Lung (tissue), 12 donors: ENCODE data around the gene PDCD11. TPM values are rescaled to one million over a fixed set of nuclear protein-coding genes. Genes with fewer than 3 reads are reported as not detected.

Source experiments
- ATAC-seq: fragments of 200-7000 bp; cut with Tn5 transposase; one replicate; pipeline ENCODE4 v1.9.1; 2020; ENCODE audit warnings: moderate number of reproducible peaks; ENCODE audit not compliant: insufficient read depth, low FRiP score
- DNase-seq, 3 donors: peaks; one replicate each; pipeline ENCODE4 v3.0.0-alpha.2; 2013 to 2017
- H3K27ac ChIP-seq, 2 donors: one replicate each; pipeline ENCODE4 v1.5.1; 2013; ENCODE audit warnings: mild to moderate bottlenecking in 2 of 2, moderate library complexity in 2 of 2, control low read depth in 1 of 2, inconsistent platforms in 1 of 2, low read depth in 1 of 2, low read length in 1 of 2
- H3K27me3 ChIP-seq, 3 donors: one replicate each; pipeline ENCODE4 v1.5.1; 2013; ENCODE audit warnings: low read length in 2 of 3; ENCODE audit not compliant: control insufficient read depth in 3 of 3, insufficient read depth in 3 of 3
- H3K36me3 ChIP-seq, 4 donors: one replicate each; pipeline ENCODE4 v1.5.1; 2013; ENCODE audit warnings: low read length in 4 of 4, mild to moderate bottlenecking in 1 of 4, moderate library complexity in 1 of 4; ENCODE audit not compliant: control insufficient read depth in 4 of 4, insufficient read depth in 4 of 4
- H3K4me1 ChIP-seq, 5 donors: one replicate each; pipeline ENCODE4 v1.5.1; 2013; ENCODE audit warnings: low read length in 5 of 5, mild to moderate bottlenecking in 2 of 5, moderate library complexity in 1 of 5; ENCODE audit not compliant: control insufficient read depth in 5 of 5, insufficient read depth in 5 of 5
- H3K4me3 ChIP-seq: one replicate; pipeline ENCODE4 v1.5.1; 2013; ENCODE audit warnings: mild to moderate bottlenecking, control low read depth, moderate library complexity
- H3K9ac ChIP-seq, 2 donors: one replicate each; pipeline ENCODE4 v1.5.1; 2013; ENCODE audit warnings: low read length in 2 of 2, control low read depth in 1 of 2; ENCODE audit not compliant: insufficient read depth in 1 of 2
- H3K9me3 ChIP-seq, 4 donors: one replicate each; pipeline ENCODE4 v1.5.1; 2013; ENCODE audit warnings: low read length in 3 of 4, mild to moderate bottlenecking in 1 of 4, moderate library complexity in 1 of 4; ENCODE audit not compliant: control insufficient read depth in 4 of 4, insufficient read depth in 3 of 4
- WGBS, 2 donors: extraction: QIAGEN DNeasy Blood & Tissue Kit; methylation state at CpG; one replicate each; pipeline ENCODE4 v1.1.7; 2013; 5-methylcytosine and 5-hydroxymethylcytosine counted together
- polyA plus RNA-seq, 2 donors: library from polyadenylated mRNA; stranded (reverse); fragments of 200-250 nt; gene quantifications; one replicate each; pipeline ENCODE4 v1.2.1, GENCODE V29; 2013
- total RNA-seq, 2 donors: library from RNA; depleted of rRNA in 1 of 2; stranded (reverse); fragments of >200 nt in 1 of 2; gene quantifications; one replicate each; pipeline ENCODE4 v1.2.1, GENCODE V29; 2014 to 2021
- TF ChIP-seq, protein P1 (sequence below): IDR thresholded peaks from 2 replicates; pipeline ENCODE4 v1.5.1; 2012; ENCODE audit warnings: mild to moderate bottlenecking; ENCODE audit errors: control extremely low read depth, extremely low read depth
- donor health status: control.
- donor health status: control.
- donor health status: Bipolar disorder and iron deficiency.
- donor health status: healthy.
- donor health status: DM: yes; HTN: yes; CAD: no.

PDCD11 gene
- total and polyA plus RNA-seq, 4 donors = 15.2 to 30.1 (median 20.2) TPM

DNA sequence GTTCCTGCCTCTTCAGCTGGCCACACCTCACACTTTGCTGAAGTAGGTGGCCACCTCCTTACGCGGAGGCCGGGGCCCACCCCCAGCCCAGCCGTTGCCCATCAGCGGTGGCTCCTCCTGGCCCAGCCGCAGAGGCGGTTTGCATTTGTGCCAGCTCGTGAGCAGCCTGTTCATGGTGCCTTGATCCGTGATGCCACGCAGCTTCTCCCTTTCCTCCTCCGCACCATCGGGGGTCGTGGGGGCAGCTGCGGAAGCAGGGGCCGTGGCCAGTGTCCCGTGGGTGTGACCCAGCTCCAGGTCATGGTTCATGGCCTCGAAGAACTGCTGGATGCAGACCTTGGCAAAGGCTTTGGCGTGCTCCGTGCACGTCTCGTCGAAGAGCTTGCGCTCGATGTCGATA is 58.8 kb downstream of the PDCD11 start:
- ATAC-seq (no peak), DNase-seq (no peak)
- no peak overlapping the region for H3K9ac ChIP-seq
- H3K27me3 ChIP-seq = no peaks in the 10 kb centered on the region
- no peak overlapping the region for H3K27ac ChIP-seq
- H3K4me3 ChIP-seq = no peak overlapping the region
- no peaks in the 10 kb centered on the region for H3K9me3 ChIP-seq
- WGBS, 2 donors = 87 to 89% methylated on average over 25 of the region's 25 CpGs
- peaks cover 0 to 23% (median 8%) of the 10 kb centered on the region in 5 donors for H3K4me1 ChIP-seq
- no peaks in the 10 kb centered on the region for H3K36me3 ChIP-seq
- TF ChIP-seq, protein P1, sequence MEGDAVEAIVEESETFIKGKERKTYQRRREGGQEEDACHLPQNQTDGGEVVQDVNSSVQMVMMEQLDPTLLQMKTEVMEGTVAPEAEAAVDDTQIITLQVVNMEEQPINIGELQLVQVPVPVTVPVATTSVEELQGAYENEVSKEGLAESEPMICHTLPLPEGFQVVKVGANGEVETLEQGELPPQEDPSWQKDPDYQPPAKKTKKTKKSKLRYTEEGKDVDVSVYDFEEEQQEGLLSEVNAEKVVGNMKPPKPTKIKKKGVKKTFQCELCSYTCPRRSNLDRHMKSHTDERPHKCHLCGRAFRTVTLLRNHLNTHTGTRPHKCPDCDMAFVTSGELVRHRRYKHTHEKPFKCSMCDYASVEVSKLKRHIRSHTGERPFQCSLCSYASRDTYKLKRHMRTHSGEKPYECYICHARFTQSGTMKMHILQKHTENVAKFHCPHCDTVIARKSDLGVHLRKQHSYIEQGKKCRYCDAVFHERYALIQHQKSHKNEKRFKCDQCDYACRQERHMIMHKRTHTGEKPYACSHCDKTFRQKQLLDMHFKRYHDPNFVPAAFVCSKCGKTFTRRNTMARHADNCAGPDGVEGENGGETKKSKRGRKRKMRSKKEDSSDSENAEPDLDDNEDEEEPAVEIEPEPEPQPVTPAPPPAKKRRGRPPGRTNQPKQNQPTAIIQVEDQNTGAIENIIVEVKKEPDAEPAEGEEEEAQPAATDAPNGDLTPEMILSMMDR = no peak

DNA sequence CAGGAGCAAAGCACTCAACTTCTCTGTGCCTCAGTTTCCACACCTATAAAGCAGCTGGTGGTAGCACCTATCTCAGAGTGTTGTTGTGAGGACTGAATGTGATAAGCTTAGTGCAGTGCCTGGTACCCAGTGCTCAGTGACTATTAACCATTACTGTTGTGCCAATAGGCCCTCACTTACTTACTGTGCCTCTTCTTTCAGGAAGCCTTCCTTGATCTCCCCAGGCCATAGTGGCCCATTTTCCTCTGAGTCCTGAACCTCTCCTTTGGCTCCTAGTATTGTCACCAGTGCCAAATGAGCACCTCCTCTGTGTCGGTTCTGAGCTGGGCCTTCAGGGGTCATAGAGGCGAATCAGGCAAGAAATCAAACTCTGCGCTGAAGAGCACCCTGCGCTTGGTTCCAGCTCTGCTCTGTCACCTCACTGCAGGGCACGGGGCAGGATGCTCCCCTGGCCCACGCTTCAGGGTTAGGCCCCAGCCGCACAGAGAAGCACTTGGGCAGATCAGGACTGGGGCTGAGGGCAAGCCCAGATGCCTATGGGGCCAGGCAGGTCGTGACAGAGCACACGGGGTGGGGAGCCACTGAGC is 59.7 kb downstream of the PDCD11 start:
- no peak overlapping the region for H3K4me3 ChIP-seq
- no peak overlapping the region for H3K27ac ChIP-seq
- H3K27me3 ChIP-seq = no peaks in the 10 kb centered on the region
- no peak for DNase-seq
- TF ChIP-seq, protein P1 = no peak
- ATAC-seq = no peak
- peaks cover 0 to 15% (median 4%) of the 10 kb centered on the region in 5 donors for H3K4me1 ChIP-seq
- no peak overlapping the region for H3K9ac ChIP-seq
- no peaks in the 10 kb centered on the region for H3K36me3 ChIP-seq
- H3K9me3 ChIP-seq = no peaks in the 10 kb centered on the region
- WGBS, 2 donors = 91 to 95% methylated on average over 9 of the region's 9 CpGs

DNA sequence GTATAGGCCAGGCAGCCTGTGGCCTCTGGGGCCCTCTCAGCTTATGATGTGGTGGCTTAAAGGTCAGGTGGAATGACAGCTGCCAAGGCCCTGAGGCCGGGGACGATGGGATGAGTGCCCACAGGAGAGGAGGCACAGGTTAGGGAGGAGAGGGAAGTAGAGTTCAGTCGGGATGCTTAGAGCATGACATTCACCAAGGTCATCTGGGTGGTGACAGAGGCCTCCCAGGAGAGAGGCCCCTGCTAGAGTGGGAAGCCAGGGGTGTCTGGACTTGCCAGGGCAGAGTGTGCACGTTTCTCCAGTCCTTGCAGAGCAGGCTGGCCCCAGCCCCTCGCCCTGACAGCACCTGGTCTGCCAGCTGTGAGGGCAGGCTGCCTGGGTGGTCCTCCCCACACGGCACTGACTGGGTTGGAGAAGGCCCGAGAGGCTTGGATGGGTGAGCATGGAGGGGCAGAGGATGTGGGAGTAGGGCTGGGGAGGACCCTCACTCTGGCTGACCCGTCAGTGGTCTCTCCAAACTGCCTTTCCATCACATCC is 60.8 kb downstream of the PDCD11 start:
- Histone ChIP-seq H3K27ac (no peak overlapping the region), H3K4me3 (no peak overlapping the region), H3K36me3 (no peaks in the 10 kb centered on the region), H3K9ac (no peak overlapping the region), H3K9me3 (no peaks in the 10 kb centered on the region), H3K4me1 (peaks cover 0 to 8% (median 3%) of the 10 kb centered on the region in 5 donors), H3K27me3 (no peaks in the 10 kb centered on the region)
- TF ChIP-seq, protein P1 = no peak
- no peak for ATAC-seq
- 84 to 85% methylated on average over 8 of the region's 8 CpGs for WGBS, 2 donors
- no peak for DNase-seq
